Testis (tissue), 3 donors: Measurements from ENCODE around the gene ROBO4. TPM values are rescaled to one million over a fixed set of nuclear protein-coding genes. Genes with fewer than 3 reads are reported as not detected.
A peak's percentile ranks its signal among the peaks of the same experiment; 100 is the strongest.

Experiments used
- DNase-seq: peaks from one replicate; pipeline ENCODE4 v3.0.0-alpha.2; 2019
- H3K27ac ChIP-seq, 2 donors: fragments of 200-600 bp; sonication (generic); one replicate each; pipeline ENCODE4 v1.5.1; 2019
- H3K27me3 ChIP-seq: fragments of 200-600 bp; sonication (generic); one replicate; pipeline ENCODE4 v1.5.1; 2019
- H3K36me3 ChIP-seq: fragments of 200-600 bp; sonication (generic); one replicate; pipeline ENCODE4 v1.5.1; 2017; ENCODE audit warnings: low read depth; ENCODE audit errors: missing control alignments
- H3K4me1 ChIP-seq: fragments of 200-600 bp; sonication (generic); one replicate; pipeline ENCODE4 v1.5.1; 2019
- H3K4me3 ChIP-seq, 2 donors: fragments of 200-600 bp; sonication (generic); one replicate each; pipeline ENCODE4 v1.5.1; 2017 to 2019
- H3K9me3 ChIP-seq: fragments of 200-600 bp; sonication (generic); one replicate; pipeline ENCODE4 v1.5.1; 2017
- CTCF ChIP-seq, 3 experiments: fragments of 450-650 bp in 2 of 3; fragments of 200-600 bp in 1 of 3; sonication (generic) in 1 of 3; IDR thresholded peaks; one replicate each; pipeline ENCODE4 v1.5.1; 2016 to 2019; ENCODE audit warnings: antibody characterized with exemption in 3 of 3, mild to moderate bottlenecking in 2 of 3, moderate library complexity in 1 of 3
- POLR2A ChIP-seq: fragments of 450-650 bp; IDR thresholded peaks from one replicate; pipeline ENCODE4 v1.6.1; 2017; ENCODE audit warnings: antibody characterized with exemption, mild to moderate bottlenecking, moderate library complexity
- WGBS, 2 donors: methylation state at CpG; one replicate each; pipeline ENCODE4 v1.1.5; 2018; 5-methylcytosine and 5-hydroxymethylcytosine counted together
- intact Hi-C: fragments of 100-400 bp; cut with DNase I; formaldehyde crosslinking; loops from one replicate; pipeline ENCODE4 v1.15.1; 2023; ENCODE audit warnings: low total_unique reads
- polyA plus RNA-seq: library from polyadenylated mRNA; stranded (reverse); fragments of 350-450 nt; fragmentation: Illumina TruSeq; extraction: RNeasy Lipid Tissue Mini Kit (QIAGEN cat#74804); gene quantifications from one replicate; pipeline ENCODE4 v1.2.3, GENCODE V29; 2014; ENCODE audit warnings: low read depth, low replicate concordance; ENCODE audit not compliant: insufficient read depth
- total RNA-seq, 2 donors: library from RNA; depleted of rRNA; stranded (reverse); fragments of >200 nt; gene quantifications; one replicate each; pipeline ENCODE4 v1.2.3, GENCODE V29; 2016

ROBO4 gene
- total and polyA plus RNA-seq, 3 donors from 2014 or later = 5.7 to 8.4 (median 7.0) TPM

- no peak for DNase-seq
- H3K4me1 ChIP-seq = peaks cover 14% of the 10 kb centered on the region
- WGBS, 2 donors = 14 to 34% methylated on average over 5 of the region's 5 CpGs
- H3K36me3 ChIP-seq = no peaks in the 10 kb centered on the region
- no peak for TF ChIP-seq POLR2A
- no peak for TF ChIP-seq CTCF (IDR thresholded peaks at IDR 0.05)
- H3K9me3 ChIP-seq = no peaks in the 10 kb centered on the region
- H3K27me3 ChIP-seq = no peaks in the 10 kb centered on the region
- intact Hi-C loops = loop anchor here (5.0 to 10.0 kb wide), 2 partner anchors 74 to 171 kb away; partner anchors contain the start of gene ESAM
- H3K27ac ChIP-seq = no peak overlapping the region
- H3K4me3 ChIP-seq = peak overlapping the region in 1 of 2 donors; percentile 38
These were observed 58.9 kb downstream of the ROBO4 start for GRCh38 chr11:124838805-124839127.

GRCh38 chr11:124837491-124837856 lies 60.2 kb downstream of the ROBO4 start:
- no peak overlapping the region for H3K27ac ChIP-seq
- peak in 1 of 3 experiments; percentile 40 for TF ChIP-seq CTCF (IDR thresholded peaks at IDR 0.05)
- TF ChIP-seq POLR2A = no peak
- DNase-seq = peak; percentile 33
- no peaks in the 10 kb centered on the region for H3K9me3 ChIP-seq
- peaks cover 14% of the 10 kb centered on the region for H3K4me1 ChIP-seq
- H3K4me3 ChIP-seq = no peak overlapping the region
- no peaks in the 10 kb centered on the region for H3K36me3 ChIP-seq
- 31 to 46% methylated on average over 3 of the region's 3 CpGs for WGBS, 2 donors
- intact Hi-C loops = loop anchor here (5.0 to 10.0 kb wide), 2 partner anchors 73 to 170 kb away; partner anchors contain the start of gene ESAM
- no peaks in the 10 kb centered on the region for H3K27me3 ChIP-seq

DNA sequence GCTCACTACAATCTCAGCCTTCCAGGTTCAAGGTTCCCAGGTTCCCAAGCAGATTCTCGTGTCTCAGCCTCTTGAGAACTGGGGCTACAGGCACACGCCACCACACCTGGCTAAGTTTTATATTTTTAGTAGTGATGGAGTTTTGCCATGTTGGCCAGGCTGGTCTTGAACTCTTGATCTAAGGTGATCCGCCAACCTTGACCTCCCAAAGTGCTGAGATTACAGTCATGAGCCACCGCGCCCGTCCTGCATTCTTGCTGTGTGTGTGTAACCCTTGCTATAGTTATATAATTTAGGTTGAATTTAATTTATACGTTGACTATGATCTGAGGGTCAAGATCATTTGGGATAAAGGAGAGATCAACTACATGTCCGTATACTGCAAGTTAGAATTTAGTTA lies 61.7 kb downstream of the ROBO4 start:
- Histone ChIP-seq H3K27me3 (no peaks in the 10 kb centered on the region), H3K36me3 (no peaks in the 10 kb centered on the region), H3K4me1 (peaks cover 14% of the 10 kb centered on the region), H3K4me3 (no peak overlapping the region), H3K9me3 (no peaks in the 10 kb centered on the region), H3K27ac (no peak overlapping the region)
- intact Hi-C loops = loop anchor here (5.0 to 10.0 kb wide), 2 partner anchors 71 to 169 kb away; partner anchors contain the start of gene ESAM
- TF ChIP-seq CTCF (IDR thresholded peaks at IDR 0.05) (no peak), POLR2A (no peak)
- DNase-seq = no peak
- WGBS, 2 donors = 72 to 76% methylated on average over 8 of the region's 8 CpGs

GRCh38 chr11:124834526-124835180 lies 63.0 kb downstream of the ROBO4 start:
- TF ChIP-seq POLR2A = no peak
- no peak for TF ChIP-seq CTCF (IDR thresholded peaks at IDR 0.05)
- H3K9me3 ChIP-seq = no peaks in the 10 kb centered on the region
- no peak for DNase-seq
- WGBS, 2 donors = 79 to 87% methylated on average over 3 of the region's 3 CpGs
- H3K4me1 ChIP-seq = peaks cover 10% of the 10 kb centered on the region
- no peaks in the 10 kb centered on the region for H3K36me3 ChIP-seq
- H3K27me3 ChIP-seq = no peaks in the 10 kb centered on the region
- H3K27ac ChIP-seq = no peak overlapping the region
- intact Hi-C loops = loop anchor here (5.0 to 10.0 kb wide), 2 partner anchors 70 to 167 kb away; partner anchors contain the start of gene ESAM
- no peak overlapping the region for H3K4me3 ChIP-seq

Other genes starting within 250 kb of the ROBO4 start
- gene SIAE, start 224.1 kb downstream of the ROBO4 start, total RNA-seq = 10 to 100 TPM; 14.5 to 16.1 TPM
- 15.3 TPM for gene SIAE, start 224.1 kb downstream of the ROBO4 start, polyA plus RNA-seq
- 100 to 1,000 TPM in 1 of 2 donors, 10 to 100 TPM in 1; 97.5 to 170 TPM for gene SPA17, start 224.0 kb downstream of the ROBO4 start, total RNA-seq
- 405 TPM for gene SPA17, start 224.0 kb downstream of the ROBO4 start, polyA plus RNA-seq
- 1 to 10 TPM; 3.0 to 5.5 TPM for gene NRGN, start 157.9 kb downstream of the ROBO4 start, total RNA-seq
- gene NRGN, start 157.9 kb downstream of the ROBO4 start, polyA plus RNA-seq = 10.4 TPM
- gene VSIG2, start 145.6 kb downstream of the ROBO4 start, total RNA-seq = 1 to 10 TPM in 1 of 2 donors, under 1 TPM in 1; 0.74 to 1.3 TPM
- gene VSIG2, start 145.6 kb downstream of the ROBO4 start, polyA plus RNA-seq = 4.4 TPM
- gene ESAM, start 135.6 kb downstream of the ROBO4 start, total RNA-seq = 10 to 100 TPM in 1 of 2 donors, 1 to 10 TPM in 1; 6.0 to 10.6 TPM
- gene ESAM, start 135.6 kb downstream of the ROBO4 start, polyA plus RNA-seq = 15.8 TPM
- 10 to 100 TPM; 11.3 to 19.1 TPM for gene MSANTD2, start 97.5 kb downstream of the ROBO4 start, total RNA-seq
- gene MSANTD2, start 97.5 kb downstream of the ROBO4 start, polyA plus RNA-seq = 7.4 TPM
- gene ROBO3, start 32.4 kb downstream of the ROBO4 start, total RNA-seq = 10 to 100 TPM; 11.8 to 31.6 TPM
- gene ROBO3, start 32.4 kb downstream of the ROBO4 start, polyA plus RNA-seq = 12.9 TPM
- not detected for gene HEPN1, start 21.4 kb upstream of the ROBO4 start, total RNA-seq
- gene HEPN1, start 21.4 kb upstream of the ROBO4 start, polyA plus RNA-seq = not detected
- under 1 TPM; 0.24 to 0.25 TPM for gene HEPACAM, start 38.2 kb upstream of the ROBO4 start, total RNA-seq
- gene HEPACAM, start 38.2 kb upstream of the ROBO4 start, polyA plus RNA-seq = 0.75 TPM
- gene CCDC15, start 56.3 kb upstream of the ROBO4 start, total RNA-seq = 10 to 100 TPM; 14.9 to 15.1 TPM
- gene CCDC15, start 56.3 kb upstream of the ROBO4 start, polyA plus RNA-seq = 8.0 TPM
- gene SLC37A2, start 165.4 kb upstream of the ROBO4 start, total RNA-seq = 1 to 10 TPM; 3.0 to 7.6 TPM
- gene SLC37A2, start 165.4 kb upstream of the ROBO4 start, polyA plus RNA-seq = 6.2 TPM
- gene TMEM218, start 213.8 kb upstream of the ROBO4 start, total RNA-seq = 10 to 100 TPM; 15.1 to 17.2 TPM
- 17.7 TPM for gene TMEM218, start 213.8 kb upstream of the ROBO4 start, polyA plus RNA-seq